GM10266 (cell line): Measurements from ENCODE around the gene ANGPTL7.

ENCODE experiments used
- DNase-seq: peaks from one replicate; pipeline ENCODE4 v3.0.0; 2012; ENCODE audit errors: extremely low spot score
- CTCF ChIP-seq: IDR thresholded peaks from 2 replicates; pipeline ENCODE4 v1.5.1; 2012; ENCODE audit warnings: mild to moderate bottlenecking, low read depth; ENCODE audit not compliant: control insufficient read depth, insufficient read depth; ENCODE audit errors: missing control alignments

Gene ANGPTL7

DNA sequence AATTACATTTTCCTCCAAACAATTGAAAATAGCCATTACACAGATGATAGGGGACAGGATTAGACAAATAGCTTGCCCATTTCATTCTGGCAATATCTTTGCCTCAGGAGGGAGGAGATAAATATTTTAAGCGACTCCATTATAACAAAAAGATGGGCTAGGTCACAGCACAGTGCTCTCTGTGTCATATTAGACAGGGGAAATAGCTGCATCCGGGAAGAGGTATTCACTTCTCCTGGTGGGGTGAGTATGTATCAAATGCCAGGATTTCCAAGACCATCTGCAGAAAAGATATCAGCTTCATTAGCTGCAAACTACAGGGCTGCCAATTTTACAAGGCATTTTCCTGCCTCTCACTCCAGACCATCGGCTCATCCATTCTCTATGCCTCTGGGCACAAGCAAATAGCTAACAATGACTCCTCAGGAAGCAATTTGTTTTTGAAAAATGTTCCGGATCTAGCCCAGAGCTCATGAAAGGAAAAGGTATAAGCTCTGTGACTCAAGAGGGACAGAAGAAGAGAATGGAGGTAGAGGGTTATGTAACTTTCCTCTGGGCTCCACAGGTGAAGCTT is 41.9 kb upstream of the ANGPTL7 start:
- no peak for DNase-seq
- no peak for TF ChIP-seq CTCF

DNA sequence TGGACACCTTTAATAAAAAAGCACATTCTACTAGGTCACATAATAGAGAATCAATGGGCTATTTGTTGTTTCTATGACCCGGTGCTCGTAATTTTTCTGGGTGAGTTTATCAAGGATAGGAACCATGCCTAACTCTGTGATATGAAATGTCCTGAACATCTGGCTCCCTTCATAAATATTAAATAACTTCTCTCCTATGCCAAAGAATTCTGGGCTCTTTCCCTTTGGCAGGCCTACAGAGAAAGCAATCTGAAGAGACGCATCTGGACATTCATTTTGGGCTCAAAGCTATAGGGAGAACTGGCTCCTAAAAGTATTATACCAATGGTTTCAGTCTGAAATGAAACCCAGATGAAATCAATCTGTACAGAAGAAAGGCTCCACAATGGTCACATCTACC is 38.8 kb upstream of the ANGPTL7 start:
- no peak for DNase-seq
- TF ChIP-seq CTCF, result no peak

DNA sequence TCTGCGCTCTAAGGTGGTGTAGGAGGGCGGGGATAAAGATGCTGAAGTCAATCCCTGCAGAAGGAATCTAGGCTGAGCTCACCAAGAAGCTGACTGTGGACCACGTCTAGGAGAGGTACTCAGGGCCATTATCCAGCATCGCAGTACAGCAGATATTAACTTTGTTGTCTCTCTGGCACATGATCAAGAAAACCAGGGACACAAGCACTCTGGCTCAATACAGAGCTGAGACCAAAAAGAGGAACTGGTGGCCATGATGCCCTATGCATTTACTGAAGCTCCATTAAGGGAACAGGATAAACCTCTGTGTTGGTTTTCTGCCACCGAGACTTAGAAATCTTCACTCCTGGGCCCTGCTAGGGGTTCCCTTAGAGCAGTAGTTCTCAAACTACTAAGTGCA is 38.0 kb upstream of the ANGPTL7 start:
- no peak for DNase-seq
- no peak for TF ChIP-seq CTCF

- DNase-seq, result no peak
- no peak for TF ChIP-seq CTCF
Observed at GRCh38 chr1:11151826-11152612, 37.1 kb upstream of the ANGPTL7 start.

DNA sequence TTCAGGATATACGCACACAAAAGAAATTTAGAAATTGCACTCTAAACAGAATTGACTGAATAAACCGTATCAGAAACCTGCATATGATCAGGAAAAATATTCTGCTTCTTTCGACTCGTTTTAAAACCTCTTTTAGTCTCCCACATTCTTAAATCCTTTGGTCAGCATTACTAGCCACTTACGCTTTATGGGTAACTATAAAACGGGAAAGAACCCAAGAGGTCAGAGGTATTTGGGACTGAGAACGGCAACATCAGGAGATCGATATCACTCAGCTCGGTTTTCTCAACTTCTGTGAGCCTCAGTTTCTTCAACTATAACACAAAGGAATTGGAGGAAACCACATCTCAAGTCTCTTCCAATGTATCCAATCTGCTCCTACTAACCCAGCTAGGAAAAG is 36.4 kb upstream of the ANGPTL7 start:
- no peak for TF ChIP-seq CTCF
- no peak for DNase-seq

DNA sequence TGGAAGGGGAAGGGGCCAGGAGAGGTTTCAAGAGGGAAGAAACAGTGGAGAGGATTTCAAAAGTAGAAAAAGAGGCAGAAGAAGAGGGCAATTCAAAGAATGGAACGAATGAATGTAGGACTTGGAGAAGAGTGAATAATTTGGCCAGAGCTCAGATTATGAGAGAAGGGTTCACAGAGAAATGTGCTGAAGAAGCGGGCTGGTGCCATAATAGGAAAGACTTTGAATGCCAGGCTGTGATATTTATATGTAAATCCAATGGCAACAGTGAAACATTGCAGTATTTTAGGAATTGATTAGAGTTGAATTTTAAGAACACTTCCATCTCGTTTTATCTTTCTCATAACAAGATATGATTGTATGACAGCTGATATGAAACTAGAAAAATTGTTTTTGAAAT is 36.0 kb upstream of the ANGPTL7 start:
- no peak for DNase-seq
- no peak for TF ChIP-seq CTCF

GRCh38 chr1:11156441-11156840 is 32.7 kb upstream of the ANGPTL7 start:
- no peak for DNase-seq
- no peak for TF ChIP-seq CTCF
